GM12873 (cell line): Measurements from ENCODE around the gene PTPRJ.

Source experiments
- CTCF ChIP-seq: IDR thresholded peaks from 2 replicates; pipeline ENCODE4 v1.5.1; 2012; ENCODE audit warnings: low read depth, mild to moderate bottlenecking, moderate library complexity, low read length, control low read depth; ENCODE audit not compliant: insufficient read depth; ENCODE audit errors: missing control alignments

PTPRJ gene

GRCh38 chr11:48043991-48044512 lies 63.7 kb downstream of the PTPRJ start:
- TF ChIP-seq CTCF = no peak

GRCh38 chr11:48044577-48044976 lies 64.2 kb downstream of the PTPRJ start:
- no peak for TF ChIP-seq CTCF

GRCh38 chr11:48045536-48045935 lies 65.2 kb downstream of the PTPRJ start:
- TF ChIP-seq CTCF = no peak

- TF ChIP-seq CTCF = no peak
These were observed 67.3 kb downstream of the PTPRJ start for GRCh38 chr11:48047616-48048015.

- no peak for TF ChIP-seq CTCF
These were observed 68.7 kb downstream of the PTPRJ start for GRCh38 chr11:48049036-48049435.

GRCh38 chr11:48050304-48050703 lies 69.9 kb downstream of the PTPRJ start:
- TF ChIP-seq CTCF = no peak

- no peak for TF ChIP-seq CTCF
These were observed 71.0 kb downstream of the PTPRJ start for GRCh38 chr11:48051217-48051830.
